Measurements from ENCODE around the gene ZNF385B. TPM values are rescaled to one million over a fixed set of nuclear protein-coding genes. Genes with fewer than 3 reads are reported as not detected.

Gene ZNF385B
- total and polyA plus RNA-seq, 4 donors: 3.0 to 7.2 (median 3.9) TPM

DNA sequence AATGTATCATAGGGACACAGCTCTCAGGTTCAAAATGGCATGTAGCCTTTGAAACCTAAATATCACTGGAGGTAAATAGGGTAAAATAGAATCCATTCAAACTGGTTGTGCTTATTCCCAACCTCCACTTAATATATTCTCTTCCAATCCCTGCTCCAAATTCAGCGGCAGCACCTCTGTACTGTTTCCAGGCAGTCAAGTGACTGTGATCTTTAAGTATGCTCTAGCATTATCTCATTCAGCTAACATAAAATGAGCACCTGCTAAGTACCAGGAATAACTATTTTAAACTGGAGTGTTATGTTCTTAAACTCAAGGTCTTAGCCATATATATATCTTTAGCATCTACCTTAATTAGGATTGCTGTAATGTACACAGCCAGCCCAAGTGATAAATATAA, 327.5 kb downstream of the ZNF385B start:
- no peak overlapping the region for H3K9ac ChIP-seq (ENCODE audit: low read depth in 1 of 2, low read length in 2 of 2)
- peaks cover 2 to 7% (median 4%) of the 10 kb centered on the region in 4 donors for H3K36me3 ChIP-seq (ENCODE audit: control insufficient read depth in 4 of 4, insufficient read depth in 3 of 4, low read depth in 1 of 4, low read length in 3 of 4)
- H3K4me1 ChIP-seq (ENCODE audit: control insufficient read depth in 4 of 4, insufficient read depth in 4 of 4, low read length in 3 of 4): no peaks in the 10 kb centered on the region
- H3K27ac ChIP-seq (ENCODE audit: low read depth in 1 of 2, low read length in 2 of 2): no peak overlapping the region
- no peak overlapping the region for H3K4me3 ChIP-seq (ENCODE audit: low read depth in 1 of 3, low read length in 3 of 3)
- TF ChIP-seq HNF4G (IDR thresholded peaks at IDR 0.05) (no peak), HNF4A (conservative IDR thresholded peaks at IDR 0.05) (no peak), ZBTB33 (IDR thresholded peaks at IDR 0.05) (no peak), REST (IDR thresholded peaks at IDR 0.05) (no peak), JUND (IDR thresholded peaks at IDR 0.05) (no peak), EGR1 (IDR thresholded peaks at IDR 0.05; ENCODE audit: low read depth in 2 of 2) (no peak), CTCF (IDR thresholded peaks at IDR 0.05; ENCODE audit: low read depth, low read length, missing input control) (no peak), TAF1 (conservative IDR thresholded peaks at IDR 0.05) (no peak), GABPA (IDR thresholded peaks at IDR 0.05 in 1 of 2, conservative IDR thresholded peaks at IDR 0.05 in 1 of 2) (no peak), RAD21 (IDR thresholded peaks at IDR 0.05) (no peak), NR2F2 (IDR thresholded peaks at IDR 0.05) (no peak), FOXA2 (IDR thresholded peaks at IDR 0.05) (no peak), ATF3 (IDR thresholded peaks at IDR 0.05) (no peak)
- TF ChIP-seq, protein P1, sequence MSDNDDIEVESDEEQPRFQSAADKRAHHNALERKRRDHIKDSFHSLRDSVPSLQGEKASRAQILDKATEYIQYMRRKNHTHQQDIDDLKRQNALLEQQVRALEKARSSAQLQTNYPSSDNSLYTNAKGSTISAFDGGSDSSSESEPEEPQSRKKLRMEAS (IDR thresholded peaks at IDR 0.05): no peak
- 98% methylated on average over 1 of the region's 1 CpG for WGBS
- no peak for DNase-seq (ENCODE audit: low spot score)
- H3K9me3 ChIP-seq (ENCODE audit: control insufficient read depth in 4 of 4, low read length in 3 of 4): peaks cover 0 to 2% (median 0%) of the 10 kb centered on the region in 4 donors
- no peaks in the 10 kb centered on the region for H3K27me3 ChIP-seq (ENCODE audit: control insufficient read depth in 4 of 4, insufficient read depth in 4 of 4, low read length in 3 of 4)

DNA sequence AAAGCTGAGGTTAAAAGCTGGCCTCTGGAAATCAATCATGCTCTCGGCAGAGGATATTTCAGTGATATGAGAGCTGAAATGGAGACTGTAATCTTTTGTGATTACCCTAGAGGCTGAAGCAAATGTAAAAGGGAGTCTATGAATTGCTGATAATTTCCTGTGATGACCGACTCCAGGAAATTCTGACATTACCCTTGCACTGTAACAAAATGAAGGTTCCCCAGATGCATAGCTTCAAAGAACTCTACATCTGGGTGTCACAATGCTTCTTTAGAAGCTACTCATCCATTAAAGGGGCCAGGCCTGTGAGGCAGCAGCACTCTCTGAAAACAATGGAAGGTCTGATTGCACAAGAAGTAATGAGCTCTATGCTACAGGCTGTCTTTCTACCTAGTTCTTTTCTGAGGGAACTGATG, 328.5 kb downstream of the ZNF385B start:
- Histone ChIP-seq H3K27me3 (ENCODE audit: control insufficient read depth in 4 of 4, insufficient read depth in 4 of 4, low read length in 3 of 4) (no peaks in the 10 kb centered on the region), H3K36me3 (ENCODE audit: control insufficient read depth in 4 of 4, insufficient read depth in 3 of 4, low read depth in 1 of 4, low read length in 3 of 4) (peaks cover 0 to 3% (median under 1%) of the 10 kb centered on the region in 4 donors), H3K4me1 (ENCODE audit: control insufficient read depth in 4 of 4, insufficient read depth in 4 of 4, low read length in 3 of 4) (peaks cover 0 to 2% (median 0%) of the 10 kb centered on the region in 4 donors), H3K9me3 (ENCODE audit: control insufficient read depth in 4 of 4, low read length in 3 of 4) (no peaks in the 10 kb centered on the region), H3K4me3 (ENCODE audit: low read depth in 1 of 3, low read length in 3 of 3) (no peak overlapping the region), H3K27ac (ENCODE audit: low read depth in 1 of 2, low read length in 2 of 2) (no peak overlapping the region), H3K9ac (ENCODE audit: low read depth in 1 of 2, low read length in 2 of 2) (no peak overlapping the region)
- DNase-seq (ENCODE audit: low spot score): no peak
- WGBS: 77% methylated on average over 2 of the region's 2 CpGs
- TF ChIP-seq ZBTB33 (IDR thresholded peaks at IDR 0.05) (no peak), CTCF (IDR thresholded peaks at IDR 0.05; ENCODE audit: low read depth, low read length, missing input control) (no peak), RXRA (IDR thresholded peaks at IDR 0.05) (no peak), YY1 (IDR thresholded peaks at IDR 0.05) (no peak), HNF4A (conservative IDR thresholded peaks at IDR 0.05) (no peak), TAF1 (conservative IDR thresholded peaks at IDR 0.05) (no peak), RAD21 (IDR thresholded peaks at IDR 0.05) (no peak), HNF4G (IDR thresholded peaks at IDR 0.05) (no peak), FOXA2 (IDR thresholded peaks at IDR 0.05) (no peak), GABPA (IDR thresholded peaks at IDR 0.05 in 1 of 2, conservative IDR thresholded peaks at IDR 0.05 in 1 of 2) (no peak), EGR1 (IDR thresholded peaks at IDR 0.05; ENCODE audit: low read depth in 2 of 2) (no peak)
- TF ChIP-seq, protein P1 (IDR thresholded peaks at IDR 0.05): no peak
